Spleen (tissue), 11 donors: ENCODE data around the gene RBM46. TPM values are rescaled to one million over a fixed set of nuclear protein-coding genes. Genes with fewer than 3 reads are reported as not detected.

Experiments used
- DNase-seq: peaks from one replicate; pipeline ENCODE4 v3.0.0-alpha.2; 2020
- H3K27ac ChIP-seq, 8 donors: fragments of 200-600 bp; sonication (generic) in 7 of 8; 1 replicate in 4 of 8; 2 replicates in 4 of 8; pipeline versions ENCODE4 v1.5.0 to v1.8.0; 2016 to 2021; ENCODE audit warnings: inconsistent platforms in 4 of 8, mild to moderate bottlenecking in 4 of 8, moderate library complexity in 1 of 8
- H3K27me3 ChIP-seq, 7 donors: fragments of 200-600 bp; sonication (generic) in 6 of 7; replicated peaks in 1 of 7; 1 replicate in 4 of 7; 2 replicates in 3 of 7; pipeline versions ENCODE4 v1.5.0 to v1.8.0; 2016 to 2021; ENCODE audit warnings: inconsistent platforms in 3 of 7, mild to moderate bottlenecking in 1 of 7
- H3K36me3 ChIP-seq, 6 donors: fragments of 200-600 bp; sonication (generic) in 5 of 6; 1 replicate in 4 of 6; 2 replicates in 2 of 6; pipeline versions ENCODE4 v1.5.0 to v1.8.0; 2016 to 2021; ENCODE audit warnings: inconsistent platforms in 2 of 6
- H3K4me1 ChIP-seq, 6 donors: fragments of 200-600 bp; sonication (generic) in 5 of 6; 1 replicate in 3 of 6; 2 replicates in 3 of 6; pipeline versions ENCODE4 v1.5.0 to v1.8.0; 2016 to 2021; ENCODE audit warnings: inconsistent platforms in 3 of 6
- H3K4me3 ChIP-seq, 8 donors: fragments of 200-600 bp; sonication (generic) in 7 of 8; 1 replicate in 4 of 8; 2 replicates in 4 of 8; pipeline versions ENCODE4 v1.5.0 to v1.8.0; 2016 to 2021; ENCODE audit warnings: inconsistent platforms in 4 of 8, mild to moderate bottlenecking in 4 of 8, moderate library complexity in 2 of 8
- H3K9me3 ChIP-seq, 8 donors: fragments of 200-600 bp; sonication (generic) in 7 of 8; 1 replicate in 4 of 8; 2 replicates in 4 of 8; pipeline versions ENCODE4 v1.5.0 to v1.8.0; 2016 to 2021; ENCODE audit warnings: inconsistent platforms in 4 of 8
- CTCF ChIP-seq, 11 experiments: fragments of 200-600 bp in 7 of 11; fragments of 450-650 bp in 4 of 11; sonication (generic) in 4 of 11; IDR thresholded peaks in 8 of 11; conservative IDR thresholded peaks in 3 of 11; 1 replicate in 7 of 11; 2 replicates in 4 of 11; pipeline versions ENCODE4 v1.4.0 to v1.8.0; 2016 to 2021; ENCODE audit warnings: antibody characterized with exemption in 11 of 11, inconsistent platforms in 4 of 11, mild to moderate bottlenecking in 1 of 11
- POLR2A ChIP-seq, 3 donors: fragments of 450-650 bp; IDR thresholded peaks; one replicate each; pipeline ENCODE4 v1.5.1; 2017; ENCODE audit warnings: antibody characterized with exemption in 3 of 3, mild to moderate bottlenecking in 1 of 3
- POLR2AphosphoS5 ChIP-seq, 3 donors: sonication (generic); formaldehyde crosslinking; IDR thresholded peaks; one replicate each; pipeline ENCODE4 v1.5.1; 2017; ENCODE audit warnings: antibody characterized with exemption in 3 of 3
- WGBS, 5 donors: extraction: QIAGEN DNeasy Blood & Tissue Kit in 3 of 5; methylation state at CpG; one replicate each; pipeline versions ENCODE4 v1.1.5 to v1.1.7; 2013 to 2018; 5-methylcytosine and 5-hydroxymethylcytosine counted together
- intact Hi-C: fragments of 100-400 bp; cut with DNase I; formaldehyde crosslinking; loops from one replicate; pipeline ENCODE4 v1.15.0; 2023; ENCODE audit warnings: low total_unique reads
- polyA plus RNA-seq, 3 donors: library from polyadenylated mRNA; stranded (reverse); fragments of 200-250 nt; gene quantifications; one replicate each; pipeline ENCODE4 v1.2.1, GENCODE V29; 2013
- total RNA-seq, 7 donors: library from RNA; depleted of rRNA in 3 of 7; stranded (reverse); fragments of >200 nt in 3 of 7; fragmentation: NEBNext Ultra II Directional in 4 of 7; extraction: Animal tissue kit (Norgen Biotek cat#: 25700) in 4 of 7; gene quantifications; one replicate each; pipeline versions ENCODE4 v1.1.0 to v1.2.1, GENCODE V29; 2016 to 2021
- donor health status: healthy with polysubstance abuse.
- donor health status: DM: no; HTN: no; CAD: no; lungs with moderate emphysema.
- donor health status: DM: no; HTN: no; CAD: no.
- donor health status: Bipolar disorder and iron deficiency.
- donor health status: healthy.
- donor health status: DM: no; HTN: no; CAD: no.
- donor health status: DM: yes; HTN: yes; CAD: no.

The RBM46 gene
- total and polyA plus RNA-seq, 10 donors: 0.04 TPM; not detected in 9

DNA sequence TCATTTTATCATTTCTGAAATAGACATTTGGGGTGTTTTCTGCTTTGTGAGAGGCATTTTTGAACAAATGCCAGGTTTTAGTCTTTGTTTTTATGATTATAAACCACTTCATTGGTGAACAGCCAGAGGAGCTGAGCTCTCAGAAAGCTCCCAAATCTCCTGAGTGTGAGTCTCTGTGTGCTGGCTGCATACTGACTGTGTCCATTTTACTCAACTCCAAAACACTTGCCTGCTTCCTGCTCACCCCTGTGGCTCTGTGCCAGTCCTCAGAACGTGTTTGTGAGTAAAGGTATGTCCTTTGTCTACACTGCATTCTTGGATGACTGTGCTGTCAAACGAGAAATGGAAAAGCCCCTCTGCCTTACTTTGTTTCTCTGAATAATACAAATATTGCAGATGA, 42.6 kb upstream of the RBM46 start:
- H3K36me3 ChIP-seq: no peaks in the 10 kb centered on the region
- H3K9me3 ChIP-seq: no peaks in the 10 kb centered on the region
- TF ChIP-seq CTCF (IDR thresholded peaks at IDR 0.05 in 8 of 11, conservative IDR thresholded peaks at IDR 0.05 in 3 of 11) (no peak), POLR2AphosphoS5 (IDR thresholded peaks at IDR 0.05) (no peak), POLR2A (IDR thresholded peaks at IDR 0.05) (no peak)
- no peak overlapping the region for H3K27ac ChIP-seq
- H3K4me3 ChIP-seq: no peak overlapping the region
- H3K27me3 ChIP-seq: peaks cover 0 to 53% (median 22%) of the 10 kb centered on the region in 7 donors
- DNase-seq: no peak
- intact Hi-C loops: no loop called here
- H3K4me1 ChIP-seq: peaks cover 8 to 25% (median 23%) of the 10 kb centered on the region in 6 donors
- WGBS, 5 donors: 15 to 40% (median 36%) methylated on average over 2 of the region's 2 CpGs

GRCh38 chr4:154739111-154739510, 42.0 kb upstream of the RBM46 start:
- Histone ChIP-seq H3K27me3 (peaks cover 0 to 55% (median 29%) of the 10 kb centered on the region in 7 donors), H3K4me1 (peaks cover 11 to 32% (median 30%) of the 10 kb centered on the region in 6 donors), H3K27ac (no peak overlapping the region), H3K36me3 (no peaks in the 10 kb centered on the region), H3K9me3 (no peaks in the 10 kb centered on the region), H3K4me3 (no peak overlapping the region)
- no peak for DNase-seq
- intact Hi-C loops: no loop called here
- no peak for TF ChIP-seq POLR2A (IDR thresholded peaks at IDR 0.05)
- no peak for TF ChIP-seq POLR2AphosphoS5 (IDR thresholded peaks at IDR 0.05)
- no peak for TF ChIP-seq CTCF (IDR thresholded peaks at IDR 0.05 in 8 of 11, conservative IDR thresholded peaks at IDR 0.05 in 3 of 11)

GRCh38 chr4:154740462-154740861, 40.6 kb upstream of the RBM46 start:
- intact Hi-C loops: no loop called here
- H3K4me3 ChIP-seq: no peak overlapping the region
- peaks cover 15 to 38% (median 35%) of the 10 kb centered on the region in 6 donors for H3K4me1 ChIP-seq
- DNase-seq: no peak
- H3K36me3 ChIP-seq: no peaks in the 10 kb centered on the region
- 49 to 84% (median 74%) methylated on average over 21 to 24 of the region's 24 CpGs for WGBS, 5 donors
- no peak overlapping the region for H3K27ac ChIP-seq
- no peak for TF ChIP-seq POLR2AphosphoS5 (IDR thresholded peaks at IDR 0.05)
- no peak for TF ChIP-seq CTCF (IDR thresholded peaks at IDR 0.05 in 8 of 11, conservative IDR thresholded peaks at IDR 0.05 in 3 of 11)
- TF ChIP-seq POLR2A (IDR thresholded peaks at IDR 0.05): no peak
- peaks cover 0 to 69% (median 41%) of the 10 kb centered on the region in 7 donors for H3K27me3 ChIP-seq
- no peaks in the 10 kb centered on the region for H3K9me3 ChIP-seq

DNA sequence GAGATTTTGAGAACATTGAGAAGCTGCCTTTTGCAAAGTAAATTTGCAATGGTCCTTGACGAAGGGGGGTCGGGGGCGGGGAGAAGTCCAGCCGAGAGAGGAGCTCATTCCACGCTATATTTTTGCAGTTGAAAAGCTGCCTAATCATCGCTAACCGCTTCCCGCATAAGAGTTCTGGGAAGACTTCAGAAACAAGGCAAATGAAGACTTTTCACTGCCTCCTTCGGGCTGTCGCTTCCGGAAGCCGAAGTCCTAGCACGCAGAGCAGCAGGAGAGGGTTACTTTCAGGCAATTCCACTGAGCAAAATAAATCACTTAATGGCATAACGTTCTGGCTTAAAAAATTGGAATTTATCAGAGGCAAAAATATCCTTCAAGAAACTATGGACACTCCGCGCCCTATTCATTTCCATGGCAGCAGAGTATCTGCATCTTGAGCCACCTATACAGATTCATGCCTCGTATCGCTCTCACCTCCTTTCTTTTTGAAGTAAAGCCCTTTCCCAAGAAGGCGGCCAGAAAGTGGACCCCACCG, 39.9 kb upstream of the RBM46 start:
- no peak for TF ChIP-seq POLR2A (IDR thresholded peaks at IDR 0.05)
- TF ChIP-seq CTCF (IDR thresholded peaks at IDR 0.05 in 8 of 11, conservative IDR thresholded peaks at IDR 0.05 in 3 of 11): no peak
- TF ChIP-seq POLR2AphosphoS5 (IDR thresholded peaks at IDR 0.05): no peak
- peaks cover 15 to 38% (median 35%) of the 10 kb centered on the region in 6 donors for H3K4me1 ChIP-seq
- H3K27me3 ChIP-seq: peaks cover 0 to 76% (median 45%) of the 10 kb centered on the region in 7 donors
- intact Hi-C loops: no loop called here
- WGBS, 5 donors: 7 to 16% (median 13%) methylated on average over 20 of the region's 20 CpGs
- no peaks in the 10 kb centered on the region for H3K36me3 ChIP-seq
- no peak overlapping the region for H3K27ac ChIP-seq
- no peak overlapping the region for H3K4me3 ChIP-seq
- H3K9me3 ChIP-seq: no peaks in the 10 kb centered on the region
- no peak for DNase-seq
